GM18498 (cell line): ENCODE results near the gene CRTAC1.
A peak's percentile ranks its signal among the peaks of the same experiment; 100 is the strongest.

Experiments
- ATAC-seq: cut with Tn5 transposase; IDR thresholded peaks from one replicate; pipeline ENCODE4 v1.9.1; 2021; ENCODE audit warnings: mild to moderate bottlenecking, moderate library complexity; ENCODE audit not compliant: unreplicated experiment

Gene CRTAC1

GRCh38 chr10:97873569-97873968, 156.9 kb downstream of the CRTAC1 start:
- ATAC-seq = no peak

GRCh38 chr10:97870990-97871389, 159.4 kb downstream of the CRTAC1 start:
- ATAC-seq = no peak

DNA sequence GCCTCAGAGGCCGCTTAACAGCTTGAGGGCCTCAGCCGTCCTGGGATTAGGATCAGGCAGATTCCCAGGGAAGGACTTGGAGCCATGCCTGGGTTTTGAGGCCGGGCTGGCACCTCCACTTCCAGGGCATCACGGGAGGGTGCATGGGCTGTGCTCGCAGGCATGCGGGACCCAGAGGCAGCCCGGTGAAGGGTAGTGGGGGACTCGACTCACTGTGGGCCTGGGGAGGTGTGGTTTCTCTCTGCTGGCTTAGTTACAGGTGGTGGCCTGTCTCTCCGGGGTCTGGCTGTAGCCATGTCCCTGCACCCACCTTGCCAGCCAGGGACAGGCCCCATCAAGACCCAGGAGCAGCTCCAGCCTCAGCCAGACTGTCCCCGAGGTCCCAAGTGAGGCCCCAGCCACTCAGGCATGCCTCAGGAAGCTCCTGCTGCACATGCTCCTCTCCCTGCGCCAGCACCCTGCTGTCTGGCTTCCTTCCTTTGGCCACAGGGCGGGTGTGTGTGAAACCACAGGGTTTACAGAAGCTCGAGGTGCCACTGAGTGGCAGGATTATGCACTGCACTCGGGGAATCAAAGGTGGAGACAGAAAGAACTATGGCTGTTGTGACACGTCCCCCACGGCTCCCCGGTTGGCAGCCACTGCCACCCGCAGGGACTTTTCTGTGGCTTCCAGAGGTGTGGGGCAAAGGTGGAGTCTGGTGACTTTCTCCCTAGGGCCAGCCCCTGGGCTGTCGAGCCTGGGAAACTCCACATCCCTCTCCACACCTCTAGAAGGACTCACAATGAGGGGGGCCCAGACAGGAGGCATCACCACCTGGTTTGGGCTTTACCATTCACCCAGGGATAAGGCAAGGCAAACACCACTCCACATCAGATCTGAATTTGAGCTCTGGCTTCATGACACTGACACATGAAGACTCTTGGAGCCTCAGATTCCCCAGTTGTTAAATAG, 161.1 kb downstream of the CRTAC1 start:
- ATAC-seq = peak; percentile 100

DNA sequence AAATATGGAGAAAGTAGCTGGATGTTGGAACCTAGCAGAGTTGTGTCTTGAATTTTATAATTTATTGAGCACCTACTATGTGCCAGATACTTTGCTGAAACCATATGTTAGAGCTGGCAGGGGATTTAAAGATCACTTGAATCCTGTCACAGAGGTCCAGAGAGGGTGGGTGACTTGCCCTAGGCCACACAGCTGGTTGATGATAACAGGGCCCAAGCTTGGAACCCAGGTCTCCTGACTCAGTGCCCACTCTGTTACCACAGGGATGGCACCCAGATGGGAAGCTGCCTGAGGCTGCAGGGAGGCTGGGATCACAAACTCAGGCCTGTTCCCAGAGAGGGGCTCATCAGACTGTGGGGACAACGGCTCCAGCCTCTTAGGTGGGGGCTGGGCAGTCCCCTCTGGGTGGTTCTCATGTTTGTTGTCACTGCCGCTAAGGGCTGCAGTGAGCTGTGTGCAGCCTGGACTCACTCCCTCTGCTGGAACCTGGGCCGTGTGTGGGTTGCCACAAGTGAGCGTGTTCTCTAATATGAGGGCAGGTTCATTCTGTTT, 162.2 kb downstream of the CRTAC1 start:
- ATAC-seq = no peak

GRCh38 chr10:97867220-97867800, 163.1 kb downstream of the CRTAC1 start:
- no peak for ATAC-seq

DNA sequence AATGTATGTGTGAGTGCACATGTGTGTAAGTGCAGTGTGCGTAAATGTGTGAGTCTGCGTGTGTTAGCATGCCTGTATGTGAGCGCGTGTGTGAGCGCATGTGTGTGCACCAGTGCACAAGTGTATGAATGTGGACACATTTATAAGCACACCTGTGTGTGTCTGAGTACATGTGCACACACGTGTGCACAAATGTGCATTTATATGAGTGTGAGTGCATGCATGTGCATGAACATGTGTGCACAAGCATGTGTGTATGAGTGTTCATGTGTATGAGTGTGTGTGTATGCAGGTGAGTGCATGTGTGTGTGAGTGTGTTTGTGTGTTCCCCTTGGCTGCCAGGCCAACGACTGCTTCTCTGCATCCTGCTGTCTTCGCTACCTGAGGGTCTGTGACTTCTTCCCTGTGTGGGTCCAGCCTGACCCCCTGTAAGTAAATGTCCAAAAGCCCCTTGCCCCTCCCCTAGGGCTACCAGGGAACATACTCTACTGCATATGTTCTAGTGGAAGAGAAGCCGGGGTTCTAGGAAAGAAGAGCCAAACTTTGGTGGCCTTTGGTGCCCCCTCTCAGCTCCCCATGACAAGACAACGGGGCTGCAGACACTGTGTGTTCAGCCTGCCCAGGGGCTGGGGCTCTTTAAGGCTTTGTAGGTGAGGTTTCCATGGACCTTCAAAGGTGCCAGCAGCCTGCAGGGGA, 163.7 kb downstream of the CRTAC1 start:
- ATAC-seq = no peak

- no peak for ATAC-seq
These were observed 164.9 kb downstream of the CRTAC1 start for GRCh38 chr10:97865488-97865887.

- no peak for ATAC-seq
These were observed 166.6 kb downstream of the CRTAC1 start for GRCh38 chr10:97863808-97864207.

- no peak for ATAC-seq
These were observed 168.5 kb downstream of the CRTAC1 start for GRCh38 chr10:97861924-97862323.

DNA sequence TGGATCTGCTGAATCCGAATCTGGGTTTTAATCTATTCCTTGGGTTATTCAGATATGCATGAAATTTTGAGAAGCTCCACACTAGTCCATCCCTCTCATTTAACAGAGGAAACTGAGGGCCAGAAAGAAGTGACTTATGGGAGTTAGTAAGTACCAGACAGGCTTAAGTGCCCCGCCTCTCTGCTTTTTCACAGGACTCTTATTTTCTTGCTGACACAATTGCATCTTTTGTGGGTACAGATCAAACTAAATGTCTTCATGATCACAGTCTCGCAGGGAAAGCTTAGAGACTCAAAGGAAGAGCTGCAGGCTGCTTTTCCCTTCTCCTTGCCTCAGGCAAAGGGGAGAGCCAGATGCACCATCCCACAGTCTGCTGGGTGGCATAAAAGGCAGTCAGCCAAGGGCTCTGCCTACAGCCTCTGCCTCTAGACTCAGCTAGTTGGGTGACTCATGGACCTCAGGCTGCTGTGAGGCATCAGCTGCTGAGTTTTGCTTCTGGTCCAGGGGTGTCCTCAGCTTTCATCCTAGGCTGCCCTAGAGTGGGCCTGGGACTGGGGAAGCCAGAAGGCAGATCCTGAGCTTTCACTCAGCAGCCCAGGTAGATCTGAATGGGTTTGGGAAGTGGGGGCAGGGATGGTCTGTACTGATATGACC, 169.2 kb downstream of the CRTAC1 start:
- no peak for ATAC-seq

- ATAC-seq = no peak
These were observed 172.4 kb downstream of the CRTAC1 start for GRCh38 chr10:97858001-97858439.

DNA sequence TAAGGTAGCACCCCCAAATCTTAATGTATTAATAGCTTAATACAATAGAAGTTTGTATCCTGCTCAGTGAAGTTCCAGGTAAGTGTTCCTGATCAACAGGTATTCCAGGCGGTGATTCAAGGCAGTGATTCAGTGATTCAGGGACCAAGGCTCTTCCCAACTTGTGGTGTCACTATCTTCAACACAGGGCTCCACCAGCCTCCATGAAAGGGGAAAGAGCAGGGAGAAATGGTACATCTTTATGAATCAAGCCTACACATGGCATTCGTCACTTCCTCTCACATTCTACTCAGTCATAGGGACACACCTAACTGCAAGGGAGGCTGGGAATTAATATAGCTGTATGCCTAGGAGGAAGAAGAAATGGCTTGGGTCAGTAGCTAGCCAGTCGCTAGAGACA, 175.7 kb downstream of the CRTAC1 start:
- no peak for ATAC-seq

DNA sequence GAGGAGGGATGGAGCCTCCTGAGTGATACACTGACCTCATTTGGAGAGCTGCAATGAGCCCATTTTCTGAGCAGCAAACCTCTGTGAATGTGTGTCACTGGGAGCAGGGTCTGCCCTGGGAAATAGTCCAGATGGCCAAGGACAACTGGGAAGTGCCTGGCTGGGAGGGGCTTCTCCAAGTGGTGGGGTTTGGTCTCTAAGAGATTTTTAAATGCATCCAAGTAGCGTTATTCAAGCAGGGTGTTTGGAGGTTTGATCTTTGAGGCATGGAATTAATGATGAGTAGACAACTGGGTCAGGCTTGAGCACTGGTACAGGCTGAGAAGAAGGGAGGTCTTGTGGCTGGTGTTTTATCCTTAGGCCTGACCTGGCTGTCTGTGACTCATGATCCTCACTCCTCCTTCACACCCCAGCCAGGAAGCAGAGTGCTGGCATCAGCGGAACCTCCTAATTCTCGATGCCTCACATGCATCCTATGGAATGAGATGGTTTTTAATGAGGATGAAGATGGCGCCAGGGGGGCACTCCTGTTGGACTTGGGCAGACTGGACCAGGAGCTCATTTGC, 177.5 kb downstream of the CRTAC1 start:
- no peak for ATAC-seq

GRCh38 chr10:97852277-97852676, 178.1 kb downstream of the CRTAC1 start:
- ATAC-seq = no peak

GRCh38 chr10:97851341-97852001, 178.9 kb downstream of the CRTAC1 start:
- ATAC-seq = no peak

- ATAC-seq = no peak
These were observed 180.0 kb downstream of the CRTAC1 start for GRCh38 chr10:97850446-97850845.

- peak; percentile 71 for ATAC-seq
These were observed 180.6 kb downstream of the CRTAC1 start, which contains the start of gene GOLGA7B for GRCh38 chr10:97849687-97850402. TSS of gene GOLGA7B (plus strand) at chr10:97849843. CDS start at chr10:97850304, 461 bp downstream.

DNA sequence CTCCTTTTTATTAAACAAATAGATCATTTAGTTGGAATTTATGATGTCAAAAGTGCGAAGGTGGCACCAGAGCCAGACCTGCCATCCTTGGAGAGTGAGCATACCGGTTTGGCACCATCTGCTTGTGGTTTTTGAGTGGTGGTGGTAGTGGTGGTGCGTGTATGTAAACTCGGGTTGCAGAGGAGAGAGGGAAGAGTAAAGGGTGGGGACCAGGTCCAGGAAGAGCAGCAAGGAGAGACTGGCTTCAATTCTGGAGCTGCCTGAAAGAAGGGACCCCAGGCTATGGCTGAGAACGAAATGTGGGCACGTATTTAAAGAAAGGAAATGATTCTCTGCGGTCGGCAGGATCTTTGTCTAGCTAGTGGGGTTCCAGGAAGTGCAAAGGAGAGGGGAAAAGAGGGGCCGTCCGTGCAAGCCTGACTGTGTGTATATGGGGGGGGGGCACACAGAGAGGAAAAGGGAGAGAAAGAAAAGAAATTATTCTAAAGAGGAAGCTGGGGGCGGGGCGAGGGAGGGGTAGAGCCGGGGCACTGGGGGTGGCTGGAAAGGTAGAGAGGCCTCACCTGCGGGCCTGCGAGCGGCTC, 181.2 kb downstream of the CRTAC1 start:
- ATAC-seq = peak; percentile 27

- no peak for ATAC-seq
These were observed 185.7 kb downstream of the CRTAC1 start for GRCh38 chr10:97844678-97845077.
